NT2/D1 (cell line): ENCODE results near the gene HAUS2.

Source experiments
- SUZ12 ChIP-seq: IDR thresholded peaks from 2 replicates; pipeline ENCODE4 v1.6.1; 2011; ENCODE audit not compliant: insufficient read length, insufficient read depth; ENCODE audit errors: extremely low read depth
- YY1 ChIP-seq: IDR thresholded peaks from 2 replicates; pipeline ENCODE4 v1.6.1; 2011; ENCODE audit not compliant: insufficient read length, insufficient read depth
- ZNF274 ChIP-seq: IDR thresholded peaks from 2 replicates; pipeline ENCODE4 v1.6.1; 2011; ENCODE audit warnings: mild to moderate bottlenecking, low read depth, low read length

- no peak for TF ChIP-seq YY1
- TF ChIP-seq ZNF274: no peak
- TF ChIP-seq SUZ12: no peak
Measured at GRCh38 chr15:42602501-42602900, 53.9 kb downstream of the HAUS2 start.
